Uterus (tissue), 4 donors: ENCODE data around the gene CELF2. TPM values are rescaled to one million over a fixed set of nuclear protein-coding genes. Genes with fewer than 3 reads are reported as not detected.

Source experiments
- DNase-seq, 2 donors: peaks; one replicate each; pipeline ENCODE4 v3.0.0-alpha.2; 2019 to 2020
- H3K27ac ChIP-seq, 2 donors: fragments of 200-600 bp; sonication (generic); 1 replicate in 1 of 2; 2 replicates in 1 of 2; pipeline ENCODE4 v1.5.1; 2016 to 2018
- H3K27me3 ChIP-seq, 2 donors: fragments of 200-600 bp; sonication (generic); one replicate each; pipeline ENCODE4 v1.5.1; 2018 to 2019; ENCODE audit warnings: control low read depth in 1 of 2
- H3K36me3 ChIP-seq, 2 donors: fragments of 200-600 bp; sonication (generic); one replicate each; pipeline ENCODE4 v1.5.1; 2019; ENCODE audit warnings: control low read depth in 1 of 2
- H3K4me1 ChIP-seq, 2 donors: fragments of 200-600 bp; sonication (generic); one replicate each; pipeline ENCODE4 v1.5.1; 2018 to 2019; ENCODE audit warnings: control low read depth in 1 of 2
- H3K4me3 ChIP-seq, 2 donors: fragments of 200-600 bp; sonication (generic); 1 replicate in 1 of 2; 2 replicates in 1 of 2; pipeline ENCODE4 v1.5.1; 2018 to 2019; ENCODE audit warnings: mild to moderate bottlenecking in 1 of 2
- H3K9me3 ChIP-seq, 2 donors: fragments of 200-600 bp; sonication (generic); one replicate each; pipeline ENCODE4 v1.5.1; 2019; ENCODE audit warnings: control low read depth in 1 of 2
- CTCF ChIP-seq, 4 experiments: fragments of 200-600 bp in 2 of 4; fragments of 450-650 bp in 2 of 4; sonication (generic) in 2 of 4; IDR thresholded peaks; one replicate each; pipeline ENCODE4 v1.5.1; 2016 to 2019; ENCODE audit warnings: antibody characterized with exemption in 4 of 4, mild to moderate bottlenecking in 2 of 4, moderate library complexity in 1 of 4
- POLR2A ChIP-seq, 2 donors: fragments of 450-650 bp; IDR thresholded peaks; one replicate each; pipeline ENCODE4 v1.6.1; 2016; ENCODE audit warnings: antibody characterized with exemption in 2 of 2, mild to moderate bottlenecking in 1 of 2, moderate library complexity in 1 of 2
- intact Hi-C: fragments of 100-400 bp; cut with DNase I; formaldehyde crosslinking; loops from one replicate; pipeline ENCODE4 v1.15.1; 2023; ENCODE audit warnings: low total_unique reads
- total RNA-seq, 4 donors: library from RNA; depleted of rRNA in 3 of 4; stranded (reverse); fragments of >200 nt in 3 of 4; gene quantifications; one replicate each; pipeline versions ENCODE4 v1.1.0 to v1.2.4, GENCODE V29; 2014 to 2023
- donor health status: DM: yes; HTN: yes; CAD: no.

The CELF2 gene
- total RNA-seq, 4 donors from 2014 or later, result 12.8 to 59.2 (median 44.0) TPM

DNA sequence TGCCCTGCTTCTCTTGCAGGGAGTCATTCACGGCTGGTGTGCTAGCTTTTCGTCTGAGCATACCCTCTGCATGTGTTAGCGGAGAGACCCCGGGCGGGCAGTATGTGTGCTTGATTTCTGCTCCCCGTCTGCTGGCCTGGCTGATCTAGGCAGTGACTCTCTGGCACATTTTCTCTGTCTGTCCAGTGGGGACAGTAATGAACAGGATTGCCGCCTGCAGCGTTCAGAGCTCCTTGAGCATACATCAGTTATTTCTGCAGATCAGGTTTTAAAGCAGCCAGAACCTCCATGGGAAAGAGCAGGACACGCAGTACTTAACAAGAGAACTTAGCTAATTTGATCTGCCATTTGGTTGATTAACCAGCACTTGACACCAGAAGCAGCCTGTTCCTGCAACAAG, 242.5 kb downstream of the CELF2 start:
- TF ChIP-seq CTCF (IDR thresholded peaks at IDR 0.05) (no peak), POLR2A (IDR thresholded peaks at IDR 0.05) (no peak)
- no peak overlapping the region for H3K27ac ChIP-seq
- H3K27me3 ChIP-seq, result no peaks in the 10 kb centered on the region
- no peak overlapping the region for H3K4me3 ChIP-seq
- peaks cover 0 to 4% of the 10 kb centered on the region in 2 donors for H3K4me1 ChIP-seq
- intact Hi-C loops, result no loop called here
- no peaks in the 10 kb centered on the region for H3K9me3 ChIP-seq
- DNase-seq, result no peak
- no peaks in the 10 kb centered on the region for H3K36me3 ChIP-seq

- no peaks in the 10 kb centered on the region for H3K9me3 ChIP-seq
- H3K4me1 ChIP-seq, result peaks cover 0 to 4% of the 10 kb centered on the region in 2 donors
- H3K36me3 ChIP-seq, result no peaks in the 10 kb centered on the region
- intact Hi-C loops, result no loop called here
- no peak for DNase-seq
- TF ChIP-seq CTCF (IDR thresholded peaks at IDR 0.05), result no peak
- TF ChIP-seq POLR2A (IDR thresholded peaks at IDR 0.05), result no peak
- no peak overlapping the region for H3K4me3 ChIP-seq
- H3K27ac ChIP-seq, result no peak overlapping the region
- no peaks in the 10 kb centered on the region for H3K27me3 ChIP-seq
These were observed 243.5 kb downstream of the CELF2 start for GRCh38 chr10:11261143-11261542.

GRCh38 chr10:11261687-11262493, 244.2 kb downstream of the CELF2 start:
- Histone ChIP-seq H3K27ac (no peak overlapping the region), H3K27me3 (no peaks in the 10 kb centered on the region), H3K9me3 (no peaks in the 10 kb centered on the region), H3K4me1 (peaks cover 0 to 4% of the 10 kb centered on the region in 2 donors), H3K4me3 (no peak overlapping the region), H3K36me3 (no peaks in the 10 kb centered on the region)
- TF ChIP-seq POLR2A (IDR thresholded peaks at IDR 0.05) (no peak), CTCF (IDR thresholded peaks at IDR 0.05) (no peak)
- intact Hi-C loops, result no loop called here
- DNase-seq, result no peak

GRCh38 chr10:11262494-11263345, 245.0 kb downstream of the CELF2 start:
- Histone ChIP-seq H3K36me3 (no peaks in the 10 kb centered on the region), H3K27ac (no peak overlapping the region), H3K4me3 (no peak overlapping the region), H3K27me3 (no peaks in the 10 kb centered on the region), H3K4me1 (peaks cover 0 to 4% of the 10 kb centered on the region in 2 donors), H3K9me3 (no peaks in the 10 kb centered on the region)
- TF ChIP-seq POLR2A (IDR thresholded peaks at IDR 0.05) (no peak), CTCF (IDR thresholded peaks at IDR 0.05) (no peak)
- DNase-seq, result no peak
- intact Hi-C loops, result no loop called here

DNA sequence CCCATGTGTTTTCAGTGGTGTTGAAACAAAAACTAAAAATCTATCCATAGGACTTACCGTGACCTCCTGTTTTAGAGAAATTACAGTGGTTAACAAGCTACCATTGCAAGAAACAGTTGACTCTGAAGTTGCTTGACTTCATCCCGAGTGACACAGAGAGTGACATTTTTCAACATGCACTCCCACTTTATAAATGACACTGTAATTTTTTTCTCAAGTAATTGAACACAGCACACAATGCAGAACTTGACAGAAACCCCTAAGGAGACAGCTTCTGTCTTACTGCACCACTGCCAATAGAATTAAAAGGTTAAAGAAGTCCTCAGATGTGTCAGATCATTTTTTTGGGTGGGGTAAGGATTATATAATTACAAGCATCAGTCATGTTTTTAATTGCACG, 246.1 kb downstream of the CELF2 start:
- Histone ChIP-seq H3K9me3 (no peaks in the 10 kb centered on the region), H3K4me3 (no peak overlapping the region), H3K36me3 (no peaks in the 10 kb centered on the region), H3K27me3 (no peaks in the 10 kb centered on the region), H3K4me1 (peaks cover 0 to 4% of the 10 kb centered on the region in 2 donors), H3K27ac (no peak overlapping the region)
- TF ChIP-seq POLR2A (IDR thresholded peaks at IDR 0.05), result no peak
- no peak for TF ChIP-seq CTCF (IDR thresholded peaks at IDR 0.05)
- no peak for DNase-seq
- intact Hi-C loops, result no loop called here
